Fibroblast of pulmonary artery (primary cell): ENCODE measurements around the gene JKAMP.
A peak's percentile ranks its signal among the peaks of the same experiment; 100 is the strongest.

Experiments
- DNase-seq: peaks from one replicate; pipeline ENCODE4 v3.0.0-alpha.2; 2010; ENCODE audit warnings: low read depth
- H3K4me3 ChIP-seq: replicated peaks from 2 replicates; pipeline ENCODE4 v1.5.1; 2011; ENCODE audit warnings: low read depth, mild to moderate bottlenecking, control low read depth, low read length, moderate library complexity
- TF ChIP-seq, protein P1 (sequence below): IDR thresholded peaks from 2 replicates; pipeline ENCODE4 v1.5.1; 2011; ENCODE audit warnings: mild to moderate bottlenecking, control low read depth, low read length, inconsistent platforms; ENCODE audit errors: missing control alignments

The JKAMP gene

GRCh38 chr14:59464486-59465315 lies 19.6 kb upstream of the JKAMP start:
- peak overlapping the region; percentile 56 for H3K4me3 ChIP-seq
- DNase-seq = peak; percentile 51
- TF ChIP-seq, protein P1, sequence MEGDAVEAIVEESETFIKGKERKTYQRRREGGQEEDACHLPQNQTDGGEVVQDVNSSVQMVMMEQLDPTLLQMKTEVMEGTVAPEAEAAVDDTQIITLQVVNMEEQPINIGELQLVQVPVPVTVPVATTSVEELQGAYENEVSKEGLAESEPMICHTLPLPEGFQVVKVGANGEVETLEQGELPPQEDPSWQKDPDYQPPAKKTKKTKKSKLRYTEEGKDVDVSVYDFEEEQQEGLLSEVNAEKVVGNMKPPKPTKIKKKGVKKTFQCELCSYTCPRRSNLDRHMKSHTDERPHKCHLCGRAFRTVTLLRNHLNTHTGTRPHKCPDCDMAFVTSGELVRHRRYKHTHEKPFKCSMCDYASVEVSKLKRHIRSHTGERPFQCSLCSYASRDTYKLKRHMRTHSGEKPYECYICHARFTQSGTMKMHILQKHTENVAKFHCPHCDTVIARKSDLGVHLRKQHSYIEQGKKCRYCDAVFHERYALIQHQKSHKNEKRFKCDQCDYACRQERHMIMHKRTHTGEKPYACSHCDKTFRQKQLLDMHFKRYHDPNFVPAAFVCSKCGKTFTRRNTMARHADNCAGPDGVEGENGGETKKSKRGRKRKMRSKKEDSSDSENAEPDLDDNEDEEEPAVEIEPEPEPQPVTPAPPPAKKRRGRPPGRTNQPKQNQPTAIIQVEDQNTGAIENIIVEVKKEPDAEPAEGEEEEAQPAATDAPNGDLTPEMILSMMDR = no peak

GRCh38 chr14:59465316-59466135 lies 18.8 kb upstream of the JKAMP start, which contains the start of gene GPR135:
TSS of gene GPR135 (minus strand) at chr14:59465380. CDS start at chr14:59465226, 154 bp downstream.
- peak; percentile 37 for DNase-seq
- H3K4me3 ChIP-seq = peak within 1 kb of the TSS; percentile 56
- TF ChIP-seq, protein P1 = no peak

DNA sequence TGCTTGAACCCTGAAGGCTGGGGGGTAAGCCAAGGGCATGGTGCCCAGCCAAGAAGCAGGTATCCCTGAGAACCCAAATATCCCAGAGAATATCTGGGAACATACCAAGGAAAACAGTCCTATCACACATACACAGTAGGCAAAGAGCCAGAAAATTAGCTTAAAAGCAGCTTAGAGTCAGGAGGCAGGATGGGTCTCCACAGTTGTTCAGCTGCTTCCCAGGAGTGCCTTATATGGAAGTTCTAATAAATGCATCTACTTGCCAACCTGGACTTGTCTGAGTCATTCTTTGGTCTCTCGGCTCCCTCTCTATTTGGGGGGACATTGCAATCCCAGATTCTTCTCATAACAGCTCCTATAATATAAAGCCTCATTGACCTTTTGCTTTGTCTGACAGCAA lies 10.1 kb upstream of the JKAMP start:
- peak; percentile 76 for DNase-seq
- no peak overlapping the region for H3K4me3 ChIP-seq
- TF ChIP-seq, protein P1 = no peak

- no peak for DNase-seq
- no peak overlapping the region for H3K4me3 ChIP-seq
- TF ChIP-seq, protein P1 = no peak
Observed at GRCh38 chr14:59475709-59476108, 8.6 kb upstream of the JKAMP start.

GRCh38 chr14:59478540-59478939 lies 5.8 kb upstream of the JKAMP start:
- TF ChIP-seq, protein P1 = no peak
- no peak for DNase-seq
- H3K4me3 ChIP-seq = no peak overlapping the region

DNA sequence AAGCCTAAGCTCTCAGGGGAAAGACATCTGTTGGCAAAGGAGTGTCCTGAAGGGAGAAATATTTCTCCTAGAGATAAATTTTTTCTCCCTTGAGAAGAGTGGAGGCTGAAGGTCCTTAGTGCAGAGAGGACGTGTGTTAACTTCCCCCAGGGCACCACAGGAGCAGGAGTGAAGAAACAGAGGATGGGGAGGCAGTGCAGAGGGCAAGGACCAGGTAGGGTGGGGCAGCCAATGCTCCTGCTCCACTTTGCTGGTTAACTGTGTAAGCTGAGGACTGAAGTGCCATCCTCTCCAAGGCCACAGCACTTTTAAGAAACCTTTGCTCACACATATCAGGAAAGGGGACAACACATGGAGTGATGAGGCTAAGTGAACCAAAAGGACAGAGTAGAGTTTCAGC lies 4.2 kb upstream of the JKAMP start:
- H3K4me3 ChIP-seq = no peak overlapping the region
- TF ChIP-seq, protein P1 = no peak

More for the DNA sequence above, 4.2 kb upstream of the JKAMP start:
- no peak for DNase-seq
